ENCODE measurements around the gene LUZP4.
"Not testable (repeated sequence)": the region's sequence is repeated elsewhere in the genome, so short reads cannot be mapped to it uniquely, and the experiment has no call there.

Gene LUZP4

DNA sequence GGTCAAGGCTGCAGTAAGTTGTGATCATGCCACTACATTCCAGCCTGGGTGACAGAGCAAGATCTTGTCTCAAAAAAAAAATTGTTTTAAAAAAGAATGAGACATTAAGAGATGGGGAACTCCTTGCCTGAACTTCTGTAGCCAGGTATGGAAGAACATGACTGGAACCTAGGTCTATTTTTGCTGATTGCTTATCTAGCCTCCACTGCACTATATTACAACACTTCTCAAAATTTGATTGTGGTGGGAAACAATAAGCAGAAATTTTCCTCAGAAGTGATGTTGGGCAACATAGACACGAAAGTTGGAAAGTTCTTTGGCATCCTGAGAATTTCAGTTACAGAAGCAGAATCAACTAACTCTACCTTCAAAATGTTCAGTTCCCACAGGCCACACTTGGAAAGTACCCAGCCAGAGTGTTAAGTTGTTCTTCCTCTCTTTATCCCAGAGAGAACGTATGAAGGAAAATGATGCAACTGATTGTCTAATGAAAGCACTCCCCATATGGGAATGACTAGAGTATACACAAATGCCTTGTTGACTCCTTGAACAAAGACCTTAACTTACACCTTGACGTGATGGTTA lies 50.0 kb downstream of the LUZP4 start:
- DNase-seq, result no peak

DNA sequence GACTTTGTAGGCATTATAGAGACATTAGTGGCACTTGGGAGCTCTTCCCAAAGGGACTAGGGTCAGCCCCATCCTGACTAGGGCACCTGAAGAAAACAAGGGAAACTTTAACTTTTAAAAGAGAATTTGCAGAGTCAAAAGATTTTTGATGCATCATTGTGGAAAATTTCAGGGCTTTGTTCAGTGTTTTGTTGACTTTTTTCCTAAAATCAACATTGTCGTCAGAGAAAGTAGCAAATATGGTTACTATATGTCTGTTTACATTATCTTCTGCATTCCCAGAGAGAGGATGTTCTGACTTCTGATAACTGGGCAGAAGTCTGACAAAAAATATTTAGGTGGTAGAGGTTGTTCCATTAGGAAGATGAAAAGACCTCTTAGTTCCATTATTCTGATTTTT lies 51.9 kb downstream of the LUZP4 start:
- DNase-seq, result no peak

DNA sequence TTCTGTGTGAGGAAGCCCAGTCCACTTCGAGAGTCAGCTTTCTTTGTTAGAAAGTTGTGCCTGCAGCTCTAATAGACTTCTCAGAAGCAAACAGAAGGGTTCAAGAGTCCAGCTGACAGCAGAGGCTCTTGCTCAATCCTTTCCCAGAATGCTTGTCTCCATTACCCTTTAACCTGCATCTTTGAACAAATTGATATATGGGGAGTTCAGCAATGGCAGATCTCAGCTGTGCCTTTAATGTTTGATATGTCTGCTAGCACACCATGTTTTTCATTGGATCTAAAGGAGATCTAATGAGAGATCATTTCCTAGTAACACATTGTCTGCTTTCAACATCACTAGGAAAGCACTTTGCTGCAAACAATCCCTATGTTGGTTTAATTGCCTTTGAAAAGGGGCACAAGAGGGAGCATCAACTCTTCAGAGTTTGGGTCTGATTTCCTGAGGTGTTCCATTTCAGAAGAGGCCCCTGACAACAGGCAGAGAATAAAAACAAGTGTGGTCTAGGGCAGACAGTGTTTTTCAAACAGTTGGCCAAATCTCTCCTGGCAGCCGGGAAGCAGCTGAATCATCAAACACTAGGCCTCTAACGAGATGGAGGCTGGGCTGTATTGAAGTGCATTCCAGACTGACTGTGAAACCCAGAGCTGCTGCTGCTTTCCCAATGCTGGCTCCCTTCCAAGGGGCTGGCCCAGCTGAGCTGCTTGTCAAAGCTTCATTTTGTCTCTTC lies 55.5 kb downstream of the LUZP4 start:
- DNase-seq, result no peak

DNA sequence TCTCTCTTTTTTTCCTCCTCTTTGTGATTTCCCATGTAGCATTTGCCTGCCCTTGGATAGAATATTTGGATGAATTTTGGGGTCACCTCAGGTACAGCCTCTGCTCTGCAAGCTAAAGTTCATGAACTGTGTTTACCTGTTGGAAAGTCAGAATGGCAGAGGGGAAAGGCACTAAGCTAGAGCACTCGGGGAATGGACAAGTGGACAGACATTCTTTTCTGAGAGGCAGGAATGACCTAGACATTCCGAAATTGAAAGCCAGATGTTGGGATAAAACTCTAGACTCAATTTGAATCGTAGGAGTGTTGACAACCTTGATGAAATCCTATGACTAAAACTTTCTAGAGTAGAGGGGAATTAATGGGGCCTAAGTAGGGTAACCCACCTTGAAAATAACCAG lies 56.1 kb downstream of the LUZP4 start:
- no peak for DNase-seq

DNA sequence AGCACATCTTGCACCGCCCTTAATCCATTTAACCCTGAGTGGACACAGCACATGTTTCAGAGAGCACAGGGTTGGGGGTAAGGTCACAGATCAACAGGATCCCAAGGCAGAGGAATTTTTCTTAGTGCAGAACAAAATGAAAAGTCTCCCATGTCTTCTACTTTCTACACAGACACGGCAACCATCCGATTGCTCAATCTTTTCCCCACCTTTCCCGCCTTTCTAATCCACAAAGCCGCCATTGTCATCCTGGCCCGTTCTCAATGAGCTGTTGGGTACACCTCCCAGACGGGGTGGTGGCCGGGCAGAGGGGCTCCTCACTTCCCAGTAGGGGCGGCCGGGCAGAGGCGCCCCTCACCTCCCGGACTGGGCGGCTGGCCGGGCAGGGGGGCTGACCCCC lies 57.2 kb downstream of the LUZP4 start:
- DNase-seq, result not testable (repeated sequence)

DNA sequence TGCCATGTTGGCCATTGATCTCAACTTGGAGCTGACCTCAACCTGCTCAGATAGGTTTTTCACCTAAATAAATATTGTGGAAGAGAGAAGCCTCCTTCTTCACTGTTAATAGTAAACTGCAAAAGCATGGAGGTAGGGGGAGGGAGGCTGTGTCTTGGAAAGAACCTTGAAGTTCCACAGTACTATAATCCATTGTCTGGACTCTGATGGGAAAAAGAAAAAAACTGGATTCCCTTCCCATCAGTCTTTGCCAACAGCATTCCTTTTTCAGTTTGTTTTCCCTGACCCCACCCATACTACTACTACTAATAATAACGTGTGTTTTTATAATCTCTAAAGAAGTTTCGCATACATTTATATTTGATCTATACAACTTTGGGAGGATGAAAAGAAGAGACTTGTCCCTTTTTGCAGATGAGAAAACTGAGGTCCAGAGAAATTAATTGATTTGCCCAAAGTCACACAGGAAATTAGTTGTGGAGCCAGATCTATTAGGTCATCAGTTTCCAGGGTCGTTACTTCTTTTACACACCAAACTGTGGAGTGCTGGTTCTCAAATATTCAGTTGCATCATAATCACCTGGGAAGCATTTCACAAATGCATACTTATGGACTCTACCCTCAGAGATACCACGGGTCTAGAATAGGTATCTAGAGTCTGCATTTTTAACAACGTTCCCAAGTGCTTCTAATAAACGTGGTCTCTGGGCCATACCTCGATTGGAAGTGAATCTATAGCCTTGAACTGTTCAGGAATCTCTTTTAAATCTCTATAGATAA lies 59.1 kb downstream of the LUZP4 start:
- DNase-seq, result no peak

DNA sequence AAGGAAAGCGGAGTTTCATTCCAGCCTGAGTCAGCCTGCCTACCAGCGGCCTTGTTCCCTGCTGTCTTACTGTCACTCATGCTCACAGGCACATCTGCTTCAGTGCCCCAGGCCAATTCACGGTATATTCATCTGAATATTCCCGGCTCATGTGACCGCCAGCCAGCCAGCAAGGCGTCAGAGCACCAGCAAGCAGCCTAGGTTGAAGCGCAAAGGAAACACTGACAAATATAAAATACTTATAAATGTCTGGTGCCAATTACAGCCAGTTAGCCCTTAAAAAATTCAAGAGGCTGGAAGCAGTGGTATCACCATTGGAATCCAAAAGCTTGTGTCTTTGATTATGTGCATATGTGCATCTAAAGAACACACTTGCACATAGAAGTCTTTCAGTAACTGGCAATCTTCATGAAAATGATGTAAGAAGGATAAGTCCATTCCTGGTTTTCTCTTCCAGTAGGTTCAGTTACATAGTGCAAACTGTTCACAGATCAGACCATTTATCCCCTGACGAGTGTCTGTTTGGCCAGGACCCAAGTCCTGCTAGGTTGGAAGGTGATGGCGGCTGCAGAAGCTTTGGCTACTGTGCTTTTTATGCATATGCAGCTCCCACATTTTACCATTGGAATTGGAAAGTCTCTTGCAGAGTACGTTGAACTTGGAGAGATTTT lies 61.3 kb downstream of the LUZP4 start:
- DNase-seq, result no peak

DNA sequence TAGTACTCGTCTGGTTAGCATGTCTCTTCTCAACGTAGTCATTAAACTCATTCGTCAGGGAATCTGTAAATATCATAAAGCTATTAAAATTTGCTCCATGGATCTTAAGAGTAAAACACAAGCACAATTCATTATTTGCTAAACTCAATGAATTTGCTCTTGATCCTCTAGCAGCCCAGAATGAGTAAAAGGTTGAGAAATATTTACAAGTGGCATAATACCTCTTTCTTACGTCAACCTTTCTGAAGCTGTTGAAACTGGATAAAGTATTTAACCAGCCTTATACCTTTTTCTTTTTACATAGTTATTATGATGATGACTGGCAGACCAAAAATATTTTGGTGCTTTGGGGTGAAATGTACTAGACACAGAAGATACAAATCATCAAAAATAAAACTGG lies 66.9 kb downstream of the LUZP4 start:
- DNase-seq, result no peak

Data from activated CD4-positive, CD25-positive, alpha-beta regulatory T cell treated with anti-CD3 and anti-CD28 coated beads, Interleukin-2, amount 50 U/mL, for 72 hours (primary cell).